Astrocyte of the spinal cord (primary cell): Measurements from ENCODE around the gene CLDN9.

Source experiments
- DNase-seq: peaks from one replicate; pipeline ENCODE4 v3.0.0; 2011; ENCODE audit warnings: low read depth, low spot score
- H3K4me3 ChIP-seq: 2 replicates; pipeline ENCODE4 v1.5.1; 2011; ENCODE audit warnings: low read depth, mild to moderate bottlenecking, low read length, moderate library complexity
- in situ Hi-C: cut with HindIII; loops from 2 replicates; pipeline ENCODE4 v1.10.0; 2017; ENCODE audit warnings: low sequenced_read_pairs
- TF ChIP-seq, protein P1 (sequence below): IDR thresholded peaks from 2 replicates; pipeline ENCODE4 v1.5.1; 2012; ENCODE audit warnings: low read depth, mild to moderate bottlenecking, low read length, inconsistent platforms

The CLDN9 gene

GRCh38 chr16:2980227-2981176 is 32.2 kb upstream of the CLDN9 start, which contains the start of gene PKMYT1:
TSS of gene PKMYT1 (minus strand) at chr16:2980446. CDS start at chr16:2979657, 789 bp downstream.
- in situ Hi-C loops = no loop called here
- H3K4me3 ChIP-seq = peak within 1 kb of the TSS; percentile 66
- DNase-seq = peak; percentile 77
- TF ChIP-seq, protein P1, sequence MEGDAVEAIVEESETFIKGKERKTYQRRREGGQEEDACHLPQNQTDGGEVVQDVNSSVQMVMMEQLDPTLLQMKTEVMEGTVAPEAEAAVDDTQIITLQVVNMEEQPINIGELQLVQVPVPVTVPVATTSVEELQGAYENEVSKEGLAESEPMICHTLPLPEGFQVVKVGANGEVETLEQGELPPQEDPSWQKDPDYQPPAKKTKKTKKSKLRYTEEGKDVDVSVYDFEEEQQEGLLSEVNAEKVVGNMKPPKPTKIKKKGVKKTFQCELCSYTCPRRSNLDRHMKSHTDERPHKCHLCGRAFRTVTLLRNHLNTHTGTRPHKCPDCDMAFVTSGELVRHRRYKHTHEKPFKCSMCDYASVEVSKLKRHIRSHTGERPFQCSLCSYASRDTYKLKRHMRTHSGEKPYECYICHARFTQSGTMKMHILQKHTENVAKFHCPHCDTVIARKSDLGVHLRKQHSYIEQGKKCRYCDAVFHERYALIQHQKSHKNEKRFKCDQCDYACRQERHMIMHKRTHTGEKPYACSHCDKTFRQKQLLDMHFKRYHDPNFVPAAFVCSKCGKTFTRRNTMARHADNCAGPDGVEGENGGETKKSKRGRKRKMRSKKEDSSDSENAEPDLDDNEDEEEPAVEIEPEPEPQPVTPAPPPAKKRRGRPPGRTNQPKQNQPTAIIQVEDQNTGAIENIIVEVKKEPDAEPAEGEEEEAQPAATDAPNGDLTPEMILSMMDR = no peak

- in situ Hi-C loops = no loop called here
- TF ChIP-seq, protein P1 = no peak
- no peak overlapping the region for H3K4me3 ChIP-seq
- DNase-seq = no peak
Observed at GRCh38 chr16:2981177-2981898, 31.4 kb upstream of the CLDN9 start.

- no peak for DNase-seq
- H3K4me3 ChIP-seq = no peak overlapping the region
- in situ Hi-C loops = no loop called here
- TF ChIP-seq, protein P1 = no peak
Observed at GRCh38 chr16:2981899-2982250, 30.8 kb upstream of the CLDN9 start.

DNA sequence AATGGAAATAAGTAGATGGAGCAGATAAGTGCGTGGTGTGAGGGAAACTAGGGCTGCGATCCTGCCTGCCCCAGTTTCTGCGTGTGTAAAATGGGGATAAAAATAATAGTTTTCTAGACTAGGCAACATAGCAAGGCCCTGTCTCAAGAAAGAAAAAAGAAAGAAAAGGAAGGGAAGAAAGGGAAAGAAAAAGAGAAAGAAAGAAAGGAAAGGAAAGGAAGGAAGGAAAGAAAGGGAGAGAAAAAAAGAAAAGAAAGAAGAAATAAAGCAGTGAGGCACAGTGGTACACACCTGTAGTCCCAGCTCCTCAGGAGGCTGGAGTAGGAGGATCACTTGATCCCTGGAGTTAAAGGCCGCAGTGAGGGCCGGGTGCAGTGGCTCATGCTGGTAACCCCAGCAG is 30.3 kb upstream of the CLDN9 start:
- DNase-seq = no peak
- no peak overlapping the region for H3K4me3 ChIP-seq
- TF ChIP-seq, protein P1 = no peak
- in situ Hi-C loops = no loop called here

DNA sequence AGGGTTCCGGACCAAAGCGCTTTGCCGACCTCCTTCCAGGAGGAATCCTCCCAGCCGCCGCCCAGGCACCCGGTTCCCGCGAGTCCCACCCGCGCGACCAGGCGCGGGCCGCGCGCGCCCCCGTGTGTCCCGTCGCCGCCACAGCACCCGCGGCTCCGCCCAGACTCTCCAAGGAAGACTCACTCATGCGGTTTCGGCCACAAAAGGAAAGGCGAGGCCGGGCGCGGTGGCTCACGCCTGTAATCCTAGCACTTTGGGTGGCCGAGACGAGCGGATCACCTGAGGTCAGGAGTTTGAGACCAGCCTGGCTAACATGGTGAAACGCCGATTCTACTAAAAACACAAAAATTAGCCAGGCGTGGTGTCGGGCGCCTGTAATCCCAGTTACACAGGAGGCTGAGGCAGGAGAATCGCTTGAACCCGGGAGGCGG is 29.0 kb upstream of the CLDN9 start:
- H3K4me3 ChIP-seq = peak overlapping the region; percentile 29
- DNase-seq = peak; percentile 80
- in situ Hi-C loops = no loop called here
- TF ChIP-seq, protein P1 = peak; percentile 73

DNA sequence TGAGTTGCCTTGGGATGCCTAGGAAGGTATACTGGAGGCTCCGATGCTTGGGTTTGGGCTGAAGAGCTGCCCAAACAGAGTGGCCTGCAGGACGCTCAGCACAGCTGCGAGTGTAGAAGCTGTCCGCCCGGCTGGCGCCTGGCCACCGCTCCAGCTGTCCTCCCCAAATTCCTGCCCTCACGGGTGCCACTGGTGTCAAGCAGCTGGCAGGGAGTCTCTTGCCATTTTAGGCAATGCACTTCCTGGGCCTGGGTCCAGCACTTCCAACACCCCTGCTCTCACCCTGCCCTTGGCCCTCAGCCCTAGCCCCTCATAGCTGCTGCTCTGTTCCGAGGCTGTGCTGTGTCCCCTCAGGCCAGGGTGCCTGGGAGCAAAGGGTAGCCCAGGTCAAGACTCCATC is 27.3 kb upstream of the CLDN9 start:
- no peak overlapping the region for H3K4me3 ChIP-seq
- no peak for DNase-seq
- in situ Hi-C loops = no loop called here
- TF ChIP-seq, protein P1 = no peak
